GM12872 (cell line): ENCODE data around the gene SPRED1.

ENCODE experiments used
- CTCF ChIP-seq: IDR thresholded peaks from 3 replicates; pipeline ENCODE4 v1.5.1; 2011; ENCODE audit warnings: low read depth, mild to moderate bottlenecking, low read length, moderate library complexity; ENCODE audit not compliant: insufficient read depth

The SPRED1 gene

GRCh38 chr15:38257676-38258075 is 5.0 kb downstream of the SPRED1 start:
- no peak for TF ChIP-seq CTCF

GRCh38 chr15:38259134-38259533 is 6.5 kb downstream of the SPRED1 start:
- no peak for TF ChIP-seq CTCF

GRCh38 chr15:38260077-38260476 is 7.4 kb downstream of the SPRED1 start:
- TF ChIP-seq CTCF: no peak

GRCh38 chr15:38263251-38263650 is 10.6 kb downstream of the SPRED1 start:
- TF ChIP-seq CTCF: no peak

GRCh38 chr15:38263996-38264395 is 11.4 kb downstream of the SPRED1 start:
- TF ChIP-seq CTCF: no peak

GRCh38 chr15:38266247-38266986 is 13.8 kb downstream of the SPRED1 start:
- no peak for TF ChIP-seq CTCF

- TF ChIP-seq CTCF: no peak
Measured at GRCh38 chr15:38267421-38268022, 14.9 kb downstream of the SPRED1 start.
